Stimulated activated CD4-positive, alpha-beta T cell treated with anti-CD3 and anti-CD28 coated beads, TNF-alpha, amount 100 ng/mL, for 1 hour (primary cell): Measurements from ENCODE around the gene EYS.
"Not testable (repeated sequence)": the region's sequence is repeated elsewhere in the genome, so short reads cannot be mapped to it uniquely, and the experiment has no call there.

Experiments used
- DNase-seq, 3 donors: peaks; one replicate each; pipeline ENCODE4 v3.0.0-alpha.2; 2020; ENCODE audit warnings: low read depth in 3 of 3, low spot score in 1 of 3

Gene EYS

DNA sequence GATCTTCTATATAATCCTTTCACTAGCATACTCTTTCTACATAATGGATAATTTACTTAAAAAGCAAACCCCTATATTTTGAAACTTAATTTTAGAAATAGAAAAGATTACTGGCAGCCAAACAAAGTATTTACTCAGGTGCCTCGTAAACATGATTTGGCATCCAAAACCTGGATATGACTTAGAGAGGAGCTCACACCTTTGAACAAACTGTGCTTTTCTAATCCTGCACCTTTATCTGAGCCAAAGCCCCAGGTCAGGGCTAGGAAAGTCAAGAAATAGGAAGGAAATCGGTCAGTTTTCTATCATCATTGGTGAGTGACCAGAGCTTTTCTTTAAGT is 1900.5 kb downstream of the EYS start:
- no peak for DNase-seq

DNA sequence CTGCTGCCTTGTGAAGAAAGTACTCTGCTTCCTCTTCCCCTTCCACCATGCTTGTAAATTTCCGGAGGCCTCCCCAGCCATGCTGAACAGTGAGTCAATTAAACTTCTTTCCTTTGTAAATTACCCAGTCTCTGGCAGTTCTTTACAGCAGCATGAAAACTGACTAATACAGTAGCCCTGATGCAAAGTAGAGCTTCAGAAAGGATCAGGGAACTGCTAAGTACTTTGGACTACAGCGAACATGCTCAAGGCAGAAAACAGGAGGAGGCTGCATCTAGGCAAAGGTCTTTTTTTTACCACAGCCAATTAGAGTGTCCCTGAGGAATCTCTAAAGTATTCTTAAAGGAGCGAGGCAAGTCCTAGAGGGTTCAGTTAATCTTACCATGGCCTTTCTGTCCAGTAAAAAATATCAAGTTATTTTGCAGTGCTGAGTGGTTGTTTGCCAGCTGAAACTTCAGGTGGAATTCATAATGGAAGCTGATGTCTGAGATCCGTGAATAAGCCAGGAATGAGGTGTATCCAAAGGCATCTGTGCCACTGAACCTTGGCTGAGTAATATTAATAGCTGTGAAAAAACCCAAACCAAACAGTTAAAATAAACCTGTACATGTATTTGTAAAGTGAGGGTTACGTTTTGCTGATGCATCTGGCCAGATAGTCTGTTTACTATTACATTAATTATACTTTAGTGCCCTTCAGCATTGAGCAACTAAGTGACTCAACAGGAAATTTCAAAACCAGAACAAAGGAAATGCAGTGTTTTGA is 1901.0 kb downstream of the EYS start:
- DNase-seq, result no peak

GRCh38 chr6:63805345-63805744 is 1901.7 kb downstream of the EYS start:
- DNase-seq, result no peak

GRCh38 chr6:63804381-63804956 is 1902.6 kb downstream of the EYS start:
- DNase-seq, result no peak

DNA sequence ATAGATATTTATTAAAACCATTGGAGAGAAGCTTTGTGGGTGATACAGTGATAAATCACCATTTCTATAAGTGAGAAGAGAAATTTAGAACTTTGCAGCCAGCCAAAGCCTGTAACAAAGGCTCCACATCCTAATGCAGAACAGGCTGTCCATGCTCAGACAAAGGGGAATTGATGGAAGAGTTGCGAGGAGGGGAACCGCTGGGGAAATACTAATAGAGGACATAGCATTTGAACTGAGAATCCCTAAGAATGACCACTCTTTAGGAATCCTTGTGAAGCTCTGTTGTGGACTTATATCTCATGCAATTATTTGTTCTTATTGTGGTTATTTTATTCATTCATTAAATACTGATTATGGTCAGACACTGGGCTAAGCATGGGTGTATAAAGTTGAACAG is 1903.7 kb downstream of the EYS start:
- DNase-seq, result no peak

DNA sequence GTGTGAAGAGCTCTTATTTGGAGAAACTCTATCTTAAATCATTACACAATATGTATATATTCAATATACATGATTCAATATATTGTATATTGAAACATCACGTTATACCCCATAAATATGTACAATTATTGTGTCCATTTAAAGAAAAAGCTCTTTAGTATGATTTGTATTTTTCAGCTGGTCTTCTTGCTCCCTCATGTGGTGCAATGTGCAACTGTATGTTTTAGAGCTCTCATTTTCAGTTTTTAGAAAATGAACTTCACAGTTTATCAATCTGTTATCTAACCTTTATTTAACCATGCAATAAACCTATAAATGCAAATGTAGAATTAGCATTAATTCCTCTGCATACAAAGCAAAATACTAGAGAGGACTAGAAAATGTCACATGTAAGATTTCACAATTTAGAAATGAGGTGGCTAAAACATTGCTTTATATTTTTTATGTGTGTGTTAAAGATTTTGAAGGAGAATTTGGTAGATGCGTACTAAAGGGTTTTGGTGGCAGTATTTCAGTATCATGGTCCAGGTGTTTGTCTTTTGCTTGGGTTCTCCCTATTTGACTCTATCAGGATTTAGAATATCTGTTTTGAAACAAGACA is 1904.3 kb downstream of the EYS start:
- DNase-seq, result no peak

GRCh38 chr6:63800386-63800785 is 1906.6 kb downstream of the EYS start:
- DNase-seq, result not testable (repeated sequence)

GRCh38 chr6:63799813-63800212 is 1907.2 kb downstream of the EYS start:
- no peak for DNase-seq

GRCh38 chr6:63799313-63799712 is 1907.7 kb downstream of the EYS start:
- no peak for DNase-seq

DNA sequence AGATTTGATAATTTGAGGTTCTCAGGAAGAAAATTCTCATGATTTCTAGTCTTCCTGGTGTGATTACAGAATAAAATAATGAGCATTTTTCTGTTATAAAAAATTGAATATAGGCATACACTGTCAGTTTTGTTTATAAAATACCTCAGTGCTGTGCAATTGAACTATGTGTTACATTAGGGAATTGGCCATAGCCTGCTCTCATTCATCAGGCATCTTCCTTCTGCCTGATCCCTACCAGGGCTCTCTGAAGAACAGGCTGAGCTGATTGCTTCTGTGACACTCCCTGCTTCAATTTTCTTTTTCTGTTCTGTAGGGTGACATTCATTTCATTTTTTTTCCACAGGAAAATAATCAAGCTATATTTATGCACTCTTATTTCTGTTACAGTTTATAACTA is 1908.6 kb downstream of the EYS start:
- no peak for DNase-seq

GRCh38 chr6:63797721-63798120 is 1909.3 kb downstream of the EYS start:
- DNase-seq, result no peak

DNA sequence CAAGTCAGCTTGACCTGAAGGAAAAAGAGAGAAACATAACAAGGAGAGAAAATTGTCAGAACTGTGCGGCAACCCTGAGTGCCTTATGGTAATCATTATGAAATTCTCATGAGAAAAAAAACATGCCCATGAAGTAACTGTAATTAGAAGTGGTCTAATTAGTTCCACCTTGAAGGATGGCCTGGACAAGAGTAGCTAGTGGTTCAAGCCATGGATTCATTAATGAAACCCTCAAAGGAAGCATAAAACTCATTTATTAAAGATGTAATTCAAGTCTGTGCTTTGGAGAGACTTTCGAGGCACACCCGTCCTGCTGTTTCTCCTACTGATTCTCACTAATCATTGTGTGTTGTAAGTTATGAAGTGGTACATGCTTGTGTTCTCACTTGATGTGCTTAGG is 1911.2 kb downstream of the EYS start:
- no peak for DNase-seq

DNA sequence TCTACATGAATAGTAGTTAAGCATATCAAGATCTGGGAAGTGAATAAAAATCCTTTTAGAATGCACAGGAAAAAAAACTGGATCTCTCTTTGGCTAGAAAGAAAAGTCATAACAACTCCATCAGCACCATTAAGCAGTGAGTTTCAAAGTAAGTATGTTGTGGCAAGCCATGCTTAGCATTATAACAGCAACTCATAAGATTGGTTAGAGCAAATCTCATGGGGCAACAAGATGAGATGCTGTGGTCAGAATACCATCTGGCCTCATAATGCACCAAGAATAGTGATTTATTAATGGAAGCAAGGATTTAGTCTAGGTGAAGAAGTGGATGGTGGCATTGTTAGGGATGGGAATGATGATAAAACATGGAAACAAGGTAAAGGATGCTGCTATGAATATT is 1912.0 kb downstream of the EYS start:
- DNase-seq, result no peak

DNA sequence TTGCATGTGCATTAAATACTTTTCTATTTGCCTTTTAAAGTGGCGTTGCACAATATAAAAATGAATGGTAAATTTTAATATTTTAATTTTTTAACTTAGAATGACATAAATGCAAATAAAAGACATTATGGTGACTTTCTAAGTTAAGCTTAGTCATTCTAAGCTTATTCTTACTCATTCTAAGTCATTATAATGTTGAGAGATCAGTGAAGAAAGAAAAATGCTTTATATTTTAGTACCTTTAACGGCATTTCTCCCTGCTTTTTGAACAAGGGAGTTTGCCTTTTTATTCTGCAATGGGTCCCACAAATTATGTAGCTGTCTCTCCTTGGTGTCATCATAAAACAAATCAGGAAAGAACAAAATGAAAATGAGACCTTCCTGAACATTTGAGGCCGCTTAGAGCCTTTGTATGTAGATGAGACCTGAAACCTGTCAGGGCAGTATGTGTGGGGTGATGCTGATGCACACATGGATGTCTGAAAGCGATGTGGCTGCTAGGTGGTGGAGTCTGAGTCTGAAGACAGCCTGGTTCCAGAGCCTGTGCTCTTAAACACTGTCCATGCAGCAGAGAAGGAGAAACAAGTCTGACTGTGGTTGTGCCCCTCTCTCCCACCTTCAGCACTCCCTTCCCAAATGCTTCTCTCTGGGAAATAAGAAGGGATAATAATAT is 1913.4 kb downstream of the EYS start:
- no peak for DNase-seq

GRCh38 chr6:63792736-63793464 is 1914.1 kb downstream of the EYS start:
- no peak for DNase-seq

DNA sequence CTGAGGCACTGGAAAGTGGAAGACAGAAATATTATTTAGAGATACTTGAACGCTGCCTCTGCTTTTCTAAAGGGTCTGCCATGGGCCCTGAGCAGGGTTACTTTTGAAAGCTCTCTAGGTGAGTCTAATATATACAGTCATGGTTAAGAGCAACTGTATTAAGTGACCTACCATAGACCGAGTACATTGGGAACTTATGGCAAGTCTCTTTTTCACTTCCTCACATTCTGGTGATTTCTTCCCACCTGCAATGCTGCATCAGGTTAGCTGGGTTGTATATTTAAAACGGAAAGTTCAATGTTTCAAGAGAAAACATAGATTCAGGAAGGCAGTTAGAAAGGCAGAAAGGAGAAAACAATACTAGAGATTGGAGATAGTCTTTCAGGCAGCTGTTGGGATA is 1916.7 kb downstream of the EYS start:
- DNase-seq, result no peak

DNA sequence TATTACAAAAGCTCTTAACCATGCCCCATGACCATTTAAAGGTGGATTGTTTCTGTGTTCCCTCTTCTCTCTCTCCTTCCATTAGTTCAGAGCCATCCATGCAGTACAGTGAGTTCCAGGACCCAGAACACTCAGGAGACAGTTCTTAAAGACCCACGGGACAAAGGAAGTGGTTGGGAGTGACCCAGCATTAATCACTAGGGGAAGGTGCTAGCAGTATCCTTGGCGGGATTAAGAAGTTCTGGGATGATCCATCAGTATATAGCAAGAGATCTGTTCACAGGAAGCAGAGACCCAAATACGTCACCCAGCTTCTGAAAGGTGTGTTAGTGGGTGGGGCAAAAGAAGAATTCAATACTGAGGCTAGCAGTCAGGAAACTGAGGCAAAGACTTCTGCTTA is 1917.3 kb downstream of the EYS start:
- no peak for DNase-seq

DNA sequence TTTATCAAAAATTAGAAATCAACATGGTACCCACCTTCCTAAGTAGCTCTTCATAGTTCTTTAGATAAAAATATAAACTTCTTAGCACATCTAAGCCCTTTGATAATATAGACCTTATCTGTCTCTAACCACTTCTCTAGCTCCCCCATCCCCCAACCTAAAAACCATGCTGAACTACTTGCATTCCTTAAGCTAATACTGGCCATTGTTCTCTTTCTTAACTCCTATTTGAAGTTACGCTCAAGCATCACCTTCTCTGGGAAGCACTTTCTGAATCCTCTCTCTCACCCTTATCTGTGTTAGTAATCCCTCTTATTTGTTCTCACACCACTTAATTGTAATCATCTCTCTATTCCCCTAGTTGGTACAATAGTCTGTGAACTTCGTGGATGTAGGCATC is 1918.5 kb downstream of the EYS start:
- no peak for DNase-seq

DNA sequence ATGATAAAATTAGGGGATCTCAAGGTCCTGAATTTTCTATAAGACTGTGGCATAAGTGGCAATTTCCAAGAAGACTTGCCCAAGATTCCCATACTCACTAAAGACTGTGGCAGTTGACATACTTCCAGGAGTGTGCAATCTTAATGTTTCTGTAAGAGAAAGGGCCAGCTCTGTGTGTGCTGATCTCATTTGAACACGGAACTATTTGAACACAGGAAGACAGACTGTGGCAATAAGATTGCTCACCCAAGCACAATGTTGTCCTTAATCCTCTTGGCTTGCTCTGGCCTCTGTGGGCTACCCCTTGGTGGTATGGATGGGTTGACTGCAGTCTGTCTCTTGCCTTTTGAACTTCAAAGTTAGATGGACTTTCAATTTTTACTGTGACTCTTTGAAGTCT is 1920.0 kb downstream of the EYS start:
- no peak for DNase-seq

GRCh38 chr6:63785006-63785405 is 1922.0 kb downstream of the EYS start:
- DNase-seq, result no peak

DNA sequence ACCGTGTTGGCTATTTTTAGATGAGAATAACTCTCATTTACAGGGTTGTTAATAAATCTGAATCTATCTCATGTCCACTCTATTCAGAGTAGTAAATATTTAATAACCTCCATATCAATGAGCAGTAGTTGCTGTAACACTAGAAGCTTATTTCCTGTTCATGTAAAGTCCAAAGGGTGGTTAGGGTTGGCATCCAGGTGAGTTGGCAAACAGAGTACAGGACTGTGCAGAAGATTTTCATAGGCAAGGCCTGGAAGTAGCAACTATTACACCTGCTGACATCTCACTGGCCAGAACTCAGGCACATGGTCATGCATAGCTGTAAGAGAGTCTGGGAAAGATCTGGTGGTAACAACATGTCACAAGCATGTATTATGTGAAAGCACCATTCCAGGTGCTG is 1923.9 kb downstream of the EYS start:
- DNase-seq, result no peak

- DNase-seq, result no peak
Measured at GRCh38 chr6:63774961-63775360, 1932.1 kb downstream of the EYS start.
